HG03139 (cell line): ENCODE measurements around the gene PNMA1.

Experiments
- ATAC-seq: cut with Tn5 transposase; IDR thresholded peaks from one replicate; pipeline ENCODE4 v1.9.1; 2021; ENCODE audit not compliant: unreplicated experiment

The PNMA1 gene

GRCh38 chr14:73678698-73679097, 35.5 kb downstream of the PNMA1 start:
- ATAC-seq = no peak

- no peak for ATAC-seq
Observed at GRCh38 chr14:73674986-73675385, 39.2 kb downstream of the PNMA1 start.

GRCh38 chr14:73667854-73668253, 46.3 kb downstream of the PNMA1 start:
- no peak for ATAC-seq

- ATAC-seq = no peak
Observed at GRCh38 chr14:73666583-73666982, 47.6 kb downstream of the PNMA1 start.

GRCh38 chr14:73665130-73665529, 49.1 kb downstream of the PNMA1 start:
- ATAC-seq = no peak

GRCh38 chr14:73663548-73664212, 50.5 kb downstream of the PNMA1 start:
- ATAC-seq = no peak

- ATAC-seq = no peak
Observed at GRCh38 chr14:73662487-73662943, 51.7 kb downstream of the PNMA1 start.

- ATAC-seq = no peak
Observed at GRCh38 chr14:73661872-73662271, 52.3 kb downstream of the PNMA1 start.
